Activated CD8-positive, alpha-beta memory T cell treated with anti-CD3 and anti-CD28 coated beads, Interleukin-2, amount 50 U/mL, for 1 hour (primary cell): ENCODE measurements around the gene SLC4A7.
"Not testable (repeated sequence)": the region's sequence is repeated elsewhere in the genome, so short reads cannot be mapped to it uniquely, and the experiment has no call there.

Experiments used
- DNase-seq: peaks from one replicate; pipeline ENCODE4 v3.0.0-alpha.2; 2020; ENCODE audit errors: extremely low read depth

Gene SLC4A7

DNA sequence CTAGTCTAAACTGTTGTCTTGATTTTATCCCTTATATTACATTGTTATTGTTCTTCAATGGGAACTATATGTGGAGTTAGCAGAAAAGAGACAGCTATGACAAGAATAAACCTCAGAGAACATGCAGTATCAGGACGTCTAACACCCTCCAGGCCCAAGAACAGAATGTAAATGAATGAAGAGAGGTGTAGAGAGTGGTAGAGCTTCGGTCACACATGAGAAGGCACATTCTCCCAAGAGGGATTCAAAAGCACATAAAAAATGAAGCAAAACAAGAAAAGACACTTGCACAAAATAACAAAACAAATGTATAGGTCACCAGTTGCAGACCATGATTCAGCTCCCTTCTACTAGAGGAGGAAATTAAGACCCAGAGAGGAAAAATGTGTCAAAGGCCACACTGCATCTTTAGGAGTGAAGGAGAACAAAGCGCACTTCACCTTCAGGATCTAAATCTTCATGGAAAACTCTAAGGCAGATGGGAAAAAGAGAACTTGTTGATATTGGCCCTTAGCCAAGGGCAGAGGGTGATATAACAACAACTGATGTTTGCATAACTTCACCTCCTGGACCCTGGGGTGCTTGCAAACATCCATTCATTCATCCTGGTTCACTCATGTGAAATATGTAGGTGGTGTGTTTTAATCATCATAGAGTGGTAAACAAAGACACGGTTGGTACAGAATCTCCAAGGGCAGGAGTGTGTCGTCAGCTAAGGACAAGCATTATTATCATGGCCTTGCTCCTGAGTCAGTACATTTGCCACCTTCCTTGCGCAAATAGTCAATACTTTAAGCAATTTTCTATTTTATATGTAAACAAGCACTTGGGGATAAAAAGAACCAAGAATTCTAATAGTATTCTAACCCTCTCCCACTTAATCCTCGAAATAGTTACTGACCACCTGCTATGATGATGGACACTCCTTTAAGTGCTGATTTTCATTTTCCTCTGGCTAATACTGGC, 123.8 kb downstream of the SLC4A7 start:
- no peak for DNase-seq

DNA sequence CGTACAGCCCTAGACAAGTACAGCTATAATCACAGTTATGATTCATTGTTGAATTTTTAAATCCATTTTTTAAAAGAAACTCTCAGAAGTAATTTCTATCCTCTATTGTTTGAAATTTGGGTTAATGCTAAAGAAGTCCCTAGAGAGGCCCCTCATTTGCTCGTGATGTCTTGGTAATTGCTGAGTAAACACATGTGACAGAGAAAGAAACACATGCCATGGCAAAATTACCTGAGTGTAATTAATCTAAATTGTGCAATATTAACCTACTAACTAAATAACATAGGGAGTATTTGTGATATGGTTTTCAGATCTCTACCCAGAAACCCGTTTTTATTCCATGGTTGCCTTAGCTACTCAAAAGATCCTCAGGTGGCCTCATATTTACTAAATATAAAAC, 125.8 kb downstream of the SLC4A7 start:
- no peak for DNase-seq

DNA sequence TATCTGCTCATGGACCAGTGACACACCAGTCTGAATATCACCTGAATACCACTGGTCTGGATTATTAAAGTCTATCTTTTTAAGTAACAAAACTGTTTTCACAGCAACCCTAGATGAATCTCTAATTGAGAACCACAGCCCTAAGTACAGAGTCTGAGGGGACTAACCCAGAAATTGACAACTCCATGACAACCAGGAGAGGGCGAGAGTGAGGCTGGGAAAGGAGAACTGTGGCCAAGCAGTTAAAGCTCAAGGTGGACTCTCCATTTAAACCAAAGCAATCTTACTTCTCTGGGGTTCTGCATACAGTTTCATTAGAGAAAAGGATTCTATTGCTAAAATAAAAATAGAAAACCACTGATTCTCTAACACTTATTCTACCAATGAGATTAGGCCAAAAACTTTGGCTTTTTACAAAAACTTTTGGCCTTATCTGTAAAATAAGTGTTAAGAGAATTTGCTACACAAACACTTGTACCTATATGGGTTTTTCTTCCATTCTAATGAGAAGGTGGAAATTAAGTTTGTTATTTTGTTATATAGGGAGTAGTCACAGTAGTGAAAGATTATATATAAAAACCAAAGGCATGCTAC, 126.4 kb downstream of the SLC4A7 start:
- no peak for DNase-seq

DNA sequence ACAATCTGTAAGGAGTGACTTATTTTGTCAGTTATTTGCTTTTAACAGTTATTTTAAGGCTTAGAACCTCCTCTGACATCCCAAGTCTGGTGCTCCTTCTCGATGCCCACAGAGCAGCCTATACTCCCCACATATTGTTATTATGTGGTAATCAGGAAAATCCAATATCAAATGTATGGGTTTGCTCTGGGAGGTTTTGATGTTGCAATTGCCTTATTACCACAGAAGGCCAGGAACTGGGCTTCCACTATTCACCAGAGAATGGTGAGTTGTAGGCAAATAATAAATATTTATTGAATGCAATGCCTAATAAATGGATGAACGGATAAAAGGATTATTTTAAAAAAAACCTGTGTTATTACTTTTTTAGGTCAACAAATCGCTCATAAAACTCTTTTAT, 127.2 kb downstream of the SLC4A7 start:
- no peak for DNase-seq

DNA sequence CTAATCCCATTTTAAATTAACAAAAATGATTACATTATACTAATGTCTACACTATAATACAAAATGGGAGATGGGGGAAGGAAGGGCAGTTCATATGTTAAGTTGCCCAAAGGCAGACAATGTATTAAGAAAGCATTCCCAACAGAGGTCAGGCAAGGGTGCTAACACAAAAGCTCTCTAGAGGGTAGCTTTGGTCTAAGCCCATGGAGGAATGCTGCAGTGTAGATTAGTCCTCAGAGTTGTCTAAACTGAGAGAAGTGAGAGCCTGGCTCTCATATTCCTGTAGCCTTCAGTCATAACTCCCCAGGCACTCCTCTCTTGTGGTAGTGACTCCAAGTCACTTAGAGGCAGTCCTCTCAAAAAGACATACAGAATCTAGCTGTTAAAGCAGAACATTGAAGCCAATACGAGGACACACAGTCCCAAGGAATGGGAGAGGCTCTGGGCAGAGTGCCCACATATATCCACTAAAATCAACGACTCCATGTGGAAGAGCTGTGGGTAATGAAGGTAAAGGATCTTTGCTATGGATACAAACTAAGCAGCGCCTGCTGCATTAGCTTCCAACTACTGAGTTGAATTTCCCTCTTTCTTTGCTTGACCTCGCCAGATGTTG, 129.5 kb downstream of the SLC4A7 start:
- DNase-seq: no peak

DNA sequence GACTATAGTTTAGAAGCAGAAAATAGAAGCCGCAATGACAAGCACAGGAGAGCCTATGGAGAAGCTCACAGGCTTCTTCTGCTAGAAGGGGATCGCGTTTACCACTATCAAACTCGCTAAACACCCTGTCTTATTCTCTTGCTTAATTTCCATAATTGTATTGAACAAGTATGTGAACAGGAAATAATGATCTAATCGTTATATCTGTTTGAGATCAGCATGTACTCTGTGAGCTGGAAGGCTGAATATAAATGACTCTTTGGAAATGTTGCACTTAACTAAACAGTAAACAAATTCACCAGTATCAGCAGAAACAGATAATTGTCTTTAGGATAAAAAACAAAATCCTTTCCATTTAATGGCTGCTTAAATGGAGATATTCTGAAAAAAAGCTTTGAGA, 130.0 kb downstream of the SLC4A7 start:
- DNase-seq: no peak

DNA sequence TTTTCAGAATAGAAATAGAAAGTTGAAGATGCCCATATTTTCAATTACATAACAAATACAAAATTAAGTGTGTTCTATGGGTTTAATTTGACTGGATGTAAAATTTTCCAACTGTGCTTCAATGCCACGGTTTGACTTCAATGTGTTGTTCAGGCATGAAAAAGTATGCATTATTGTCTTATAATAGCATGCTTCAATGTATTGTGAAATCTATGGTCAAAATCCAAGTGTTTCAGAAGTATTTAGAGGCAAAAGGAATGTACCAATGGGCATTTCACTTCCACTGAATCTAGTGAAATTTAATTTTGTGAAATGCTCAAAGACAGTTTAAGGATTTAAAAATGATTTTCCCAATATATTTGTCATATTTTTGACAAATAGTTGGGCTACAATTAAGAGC, 131.0 kb downstream of the SLC4A7 start:
- DNase-seq: no peak

DNA sequence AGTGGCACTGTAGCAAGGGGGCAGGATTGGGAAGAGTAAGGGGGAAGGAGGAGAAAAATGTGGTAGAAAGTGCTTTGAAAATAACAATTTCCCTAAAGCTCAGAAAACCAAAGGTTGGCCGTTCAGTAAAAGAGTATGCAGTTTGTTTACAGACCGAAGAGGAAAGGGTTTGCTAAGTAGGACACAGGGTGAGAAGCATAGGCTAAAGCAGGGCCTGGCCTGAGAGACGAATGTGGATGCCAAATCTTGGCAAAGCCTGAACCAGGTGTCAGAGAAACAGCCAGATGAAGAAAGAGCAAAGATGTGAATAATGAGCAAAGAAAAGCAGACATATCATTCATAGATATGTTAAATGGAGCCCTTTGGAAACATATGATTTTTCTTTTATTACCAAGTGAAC, 132.1 kb downstream of the SLC4A7 start:
- no peak for DNase-seq

DNA sequence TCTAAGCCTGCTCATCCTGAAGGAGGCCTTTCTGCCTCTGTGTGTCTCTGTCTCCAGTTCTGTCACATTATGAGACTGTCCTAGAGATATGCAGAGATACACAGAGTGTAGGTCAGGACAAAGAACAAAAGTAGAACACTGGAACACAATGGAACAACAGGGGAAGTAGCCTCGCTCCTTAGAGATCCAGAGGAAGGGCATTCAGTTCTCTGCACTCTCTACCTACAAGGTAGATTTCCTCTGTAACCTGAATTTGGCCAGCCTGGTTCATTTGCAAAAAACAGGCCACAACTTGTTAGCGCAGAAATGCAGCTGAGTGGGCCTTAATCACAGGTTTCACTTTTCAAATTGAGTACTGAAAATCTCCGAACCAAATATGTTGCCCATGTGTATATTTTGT, 134.4 kb downstream of the SLC4A7 start:
- no peak for DNase-seq

DNA sequence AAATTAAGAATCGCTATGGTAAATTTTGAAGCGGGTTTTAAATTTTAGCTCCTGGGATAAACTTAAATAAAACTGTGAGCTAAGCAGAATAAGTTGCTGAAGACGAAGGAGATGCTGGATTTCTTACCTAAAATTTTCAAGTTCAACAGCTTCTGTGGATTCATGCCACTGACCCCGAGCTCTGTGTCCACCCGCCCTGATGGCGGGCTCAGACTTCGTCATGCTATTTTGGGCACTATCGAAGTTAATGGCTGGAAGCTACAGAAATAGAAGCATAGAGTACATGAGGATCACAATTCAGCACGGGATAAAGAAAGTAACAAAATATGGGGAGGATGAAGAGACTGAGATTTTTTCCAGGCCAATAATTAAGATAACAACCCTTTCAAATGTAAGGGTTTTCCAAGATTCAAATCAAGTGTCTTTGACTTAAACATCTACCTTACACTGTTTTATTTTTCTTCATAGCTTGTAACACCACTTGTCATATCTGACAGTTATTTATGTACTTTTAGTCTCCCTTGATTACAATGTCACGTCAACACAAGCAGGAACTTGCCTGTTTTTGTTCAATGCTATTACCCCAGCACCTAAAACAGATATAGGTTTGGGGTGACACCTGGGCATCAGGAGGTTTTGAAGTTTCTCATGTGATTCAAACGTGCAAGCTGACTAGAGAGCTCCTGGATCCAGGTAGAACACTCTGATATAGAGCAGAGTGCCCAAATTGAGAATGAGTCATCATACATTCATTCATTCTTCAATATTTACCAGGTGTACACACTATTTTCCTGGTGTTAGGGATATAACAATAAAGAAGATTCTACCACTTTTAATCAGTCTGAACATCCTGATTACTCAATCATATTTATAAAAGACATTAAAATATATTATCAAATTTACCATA, 138.0 kb downstream of the SLC4A7 start:
- DNase-seq: no peak

DNA sequence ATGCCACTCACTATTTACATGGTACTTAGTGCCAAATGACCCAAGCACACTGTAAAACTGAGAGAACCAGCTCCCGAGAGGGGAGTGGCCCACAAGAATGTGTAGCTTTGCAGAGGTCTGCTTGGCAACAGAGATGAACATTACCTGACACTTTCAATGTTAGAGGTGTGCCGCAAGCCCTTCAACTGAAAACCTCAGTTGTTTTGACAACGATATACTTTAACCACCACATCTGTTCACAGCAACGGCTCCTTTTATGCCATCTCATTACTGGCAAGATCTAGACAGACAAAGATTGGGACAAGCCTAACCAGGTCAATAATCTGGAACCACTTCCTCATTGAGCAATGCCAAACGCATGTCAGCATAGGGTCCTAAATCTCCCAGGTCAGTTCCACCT, 138.7 kb downstream of the SLC4A7 start:
- no peak for DNase-seq

DNA sequence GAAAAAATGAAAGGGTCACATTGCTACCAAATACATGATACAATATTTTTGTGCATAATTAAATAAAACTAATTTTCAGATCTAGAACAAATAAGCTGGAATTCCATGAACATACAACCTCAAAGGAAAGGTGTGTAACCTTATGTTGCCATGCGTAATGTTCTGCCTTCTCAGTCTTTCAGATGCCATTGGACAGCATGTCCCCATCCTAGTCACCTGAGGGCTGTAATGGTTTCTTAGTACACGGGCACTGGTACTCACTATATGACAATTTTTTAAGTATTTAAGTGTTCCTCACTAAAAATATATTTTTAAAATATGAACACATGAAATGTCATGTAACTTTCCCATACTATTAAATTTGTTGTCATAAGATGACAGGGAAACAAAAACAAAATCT, 139.1 kb downstream of the SLC4A7 start:
- no peak for DNase-seq

DNA sequence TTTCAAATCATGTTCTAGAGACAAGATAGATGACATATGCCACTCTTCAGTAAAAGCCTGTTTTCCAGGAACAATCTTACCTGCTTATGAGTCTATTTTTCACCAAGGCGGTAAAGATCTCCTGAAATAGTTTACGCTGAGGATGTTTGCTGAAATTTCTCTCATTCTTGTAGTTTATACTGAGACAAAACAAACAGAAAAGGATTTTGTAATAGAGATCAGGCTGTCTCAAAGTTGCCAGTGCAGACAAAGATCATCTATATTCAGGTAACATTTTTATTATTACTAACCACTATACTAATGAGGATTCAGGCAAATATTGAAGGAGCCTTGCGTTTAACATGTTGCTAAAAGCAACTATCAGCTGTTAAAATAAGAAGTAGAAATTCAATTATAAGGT, 140.0 kb downstream of the SLC4A7 start:
- no peak for DNase-seq

DNA sequence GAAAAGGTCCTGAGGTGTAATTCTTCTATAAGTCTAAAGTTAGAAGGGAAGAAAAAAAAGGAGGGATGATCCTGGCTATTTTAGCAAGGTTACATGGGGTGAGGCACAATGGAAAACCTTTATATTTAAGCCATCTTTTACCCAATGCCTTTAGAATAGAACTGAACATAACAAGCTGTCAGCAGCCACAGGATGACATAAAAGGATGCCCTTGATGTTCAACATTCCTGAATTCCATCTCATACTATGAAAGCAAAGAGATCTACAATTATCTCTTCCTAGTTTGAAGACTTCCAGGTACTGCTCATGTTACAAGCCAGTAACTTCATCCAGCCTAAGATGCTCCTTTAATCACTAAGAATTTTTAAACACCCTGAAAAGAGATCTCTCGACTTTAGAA, 141.9 kb downstream of the SLC4A7 start:
- DNase-seq: no peak

DNA sequence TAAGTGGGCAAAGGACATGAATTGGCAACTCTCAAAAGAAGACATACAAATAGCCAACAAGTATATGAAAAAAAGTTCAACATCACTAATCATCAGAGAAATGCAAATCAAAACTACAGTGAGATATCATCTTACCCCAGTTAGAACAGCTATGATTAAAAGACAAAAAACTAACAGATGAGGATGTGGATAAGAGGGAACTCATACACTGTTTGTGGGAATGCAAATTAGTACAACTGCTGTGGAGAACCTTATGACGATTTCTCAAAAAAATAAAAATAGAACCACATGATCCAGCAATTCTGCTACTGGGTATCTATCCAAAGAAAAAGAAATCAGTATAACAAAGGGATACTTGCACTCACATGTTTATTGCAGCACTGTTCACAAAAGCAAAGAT, 143.7 kb downstream of the SLC4A7 start:
- DNase-seq: no peak

DNA sequence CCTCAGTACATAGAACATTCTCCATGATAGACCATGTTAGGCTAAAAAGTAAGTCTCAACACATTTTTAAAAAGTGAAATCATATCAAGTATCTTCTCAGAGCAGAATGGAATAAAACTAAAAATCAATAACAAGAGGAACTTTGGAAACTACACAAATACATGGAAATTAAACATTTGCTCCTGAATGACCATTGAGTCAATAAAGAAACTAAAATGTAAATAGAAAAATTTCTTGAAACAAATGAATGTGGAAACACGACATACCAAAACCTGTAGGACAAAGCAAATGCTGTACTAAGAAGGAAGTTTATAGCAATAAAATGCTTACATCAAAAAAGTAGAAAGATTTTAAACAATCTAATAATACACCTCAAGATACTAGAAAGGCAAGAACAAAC, 148.6 kb downstream of the SLC4A7 start:
- DNase-seq: no peak

DNA sequence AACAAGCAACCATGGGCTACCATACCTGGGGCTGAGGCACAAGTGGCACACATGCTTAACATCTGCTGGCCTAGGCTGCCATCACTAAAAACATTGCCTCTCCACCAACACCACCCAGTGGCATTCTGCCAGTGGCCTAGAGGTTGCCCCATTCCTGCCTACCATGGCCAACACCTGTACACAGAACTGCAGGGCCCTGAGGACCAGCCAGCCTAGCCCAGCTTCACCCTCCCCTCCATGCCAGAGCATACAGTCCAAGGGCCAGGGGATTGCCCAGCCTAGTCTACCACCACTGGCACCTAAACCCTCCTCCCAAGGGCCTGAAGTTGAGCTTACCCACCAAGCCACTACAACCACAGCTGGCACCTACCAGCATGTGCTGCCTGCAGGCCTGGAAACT, 150.3 kb downstream of the SLC4A7 start:
- no peak for DNase-seq

DNA sequence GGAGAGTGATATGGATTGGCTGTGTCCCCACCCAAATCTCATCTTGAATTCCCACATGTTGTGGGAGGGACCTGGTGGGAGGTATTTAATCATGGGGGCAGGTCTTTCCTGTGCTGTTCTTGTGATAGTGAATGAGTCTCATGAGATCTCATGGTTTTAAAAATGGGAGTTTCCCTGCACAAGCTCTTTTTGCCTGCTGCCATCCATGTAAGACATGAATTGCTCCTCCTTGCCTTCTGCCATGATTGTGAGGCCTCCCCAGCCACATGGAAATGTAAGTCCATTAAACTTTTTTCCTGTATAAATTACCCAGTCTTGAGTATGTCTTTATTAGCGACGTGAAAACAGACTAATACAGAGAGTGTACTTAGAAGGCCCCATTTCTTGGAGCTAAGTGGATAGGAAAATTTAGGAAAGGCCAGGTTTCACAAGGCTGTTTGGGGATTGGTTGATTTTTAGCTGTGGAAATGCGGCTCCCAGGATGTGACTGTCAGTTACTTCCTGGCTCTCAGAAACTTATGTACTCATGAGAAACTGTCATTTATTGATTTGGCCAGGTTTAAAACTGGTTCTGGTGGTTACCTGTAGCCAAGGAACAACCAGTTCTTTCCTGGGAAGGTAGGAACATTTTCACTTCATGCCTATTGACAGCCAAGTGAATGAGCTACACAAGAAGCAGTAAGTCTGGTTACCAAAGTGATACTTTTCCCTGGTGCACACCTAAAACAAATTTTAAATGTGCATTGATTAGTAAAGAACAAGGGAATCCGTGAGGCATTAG, 155.0 kb downstream of the SLC4A7 start:
- DNase-seq: not testable (repeated sequence)

DNA sequence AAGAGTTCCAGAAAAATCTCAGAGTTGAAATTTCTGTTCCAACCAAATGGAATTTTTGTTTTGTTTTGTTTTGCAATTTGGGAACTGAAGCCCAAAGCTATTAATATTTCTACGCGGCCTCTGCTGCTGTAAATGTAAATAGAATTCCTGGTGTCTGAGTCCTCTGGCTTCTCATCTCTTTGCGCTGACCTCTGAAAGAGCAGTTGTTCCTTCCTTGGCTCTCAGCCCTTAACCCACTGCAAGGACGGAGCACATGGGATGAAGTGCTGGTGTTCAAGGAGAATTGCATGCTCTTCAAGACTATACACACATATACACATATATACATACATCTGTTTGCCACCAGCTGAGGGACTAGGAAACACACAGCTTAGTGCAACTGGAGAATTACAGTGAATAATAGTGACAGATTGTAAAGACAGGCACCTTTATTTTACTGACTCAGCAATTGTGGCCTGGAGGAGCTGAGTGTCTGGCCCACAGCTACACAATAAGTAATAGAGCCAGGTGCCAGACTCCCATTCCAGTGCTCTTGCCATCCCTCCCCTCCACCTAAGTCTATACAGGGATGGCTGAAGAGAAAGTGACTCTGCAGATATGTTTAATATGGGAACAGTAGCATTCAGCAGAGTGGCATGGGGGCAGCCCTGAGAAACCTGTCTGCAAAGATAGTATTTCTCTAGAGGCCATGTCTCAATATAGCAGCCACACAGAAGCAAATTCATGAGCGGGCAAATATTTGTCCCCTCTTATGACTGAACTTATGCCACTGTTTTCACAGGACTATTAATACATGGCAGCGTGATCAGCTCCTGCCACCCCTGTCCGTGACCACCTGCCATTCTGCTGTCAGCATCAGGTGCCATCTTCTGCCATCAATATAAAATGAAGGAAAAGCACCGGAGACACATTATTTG, 157.3 kb downstream of the SLC4A7 start:
- no peak for DNase-seq

DNA sequence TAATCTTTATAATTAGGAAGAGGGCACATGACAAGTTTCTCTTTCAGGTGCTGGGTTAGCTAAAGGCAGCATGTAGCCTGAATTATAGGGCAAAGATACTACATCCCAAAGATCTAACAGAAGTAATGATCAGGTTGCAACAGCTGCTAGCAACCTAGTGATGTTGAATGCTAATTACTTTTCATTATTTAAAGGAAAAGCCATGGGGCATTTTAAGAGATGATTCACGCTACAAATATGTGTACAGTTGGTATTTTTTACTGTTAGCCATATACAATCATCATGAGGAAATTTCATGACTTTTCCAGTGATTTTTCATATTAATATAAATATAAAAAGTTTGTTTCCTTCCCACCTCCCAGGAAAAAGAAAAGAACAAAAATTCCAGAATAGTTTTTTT, 158.0 kb downstream of the SLC4A7 start:
- DNase-seq: no peak
